Smooth muscle cell (in vitro differentiated cells): ENCODE results near the gene ORM2. TPM values are rescaled to one million over a fixed set of nuclear protein-coding genes. Genes with fewer than 3 reads are reported as not detected.
A peak's percentile ranks its signal among the peaks of the same experiment; 100 is the strongest.

Experiments used
- DNase-seq: peaks from one replicate; lab custom pipeline; 2025; ENCODE audit not compliant: unreplicated experiment; lab: John Stamatoyannopoulos, UW
- H2AFZ ChIP-seq: fragments of 200-600 bp; sonication (generic); 2 replicates; pipeline ENCODE4 v1.6.0; 2016; ENCODE audit warnings: antibody characterized with exemption, low read depth, mild to moderate bottlenecking
- H3F3A ChIP-seq: fragments of 200-600 bp; sonication (generic); 2 replicates; pipeline ENCODE4 v1.6.0; 2017; ENCODE audit warnings: antibody characterized with exemption, low read depth
- H3K27ac ChIP-seq: fragments of 200-600 bp; sonication (generic); 2 replicates; pipeline ENCODE4 v1.5.1; 2016; ENCODE audit warnings: low read depth, mild to moderate bottlenecking
- H3K27me3 ChIP-seq: fragments of 200-600 bp; sonication (generic); 2 replicates; pipeline ENCODE4 v1.6.1; 2016; ENCODE audit warnings: low read depth, mild to moderate bottlenecking
- H3K36me3 ChIP-seq: fragments of 200-600 bp; sonication (generic); 2 replicates; pipeline ENCODE4 v1.5.1; 2016; ENCODE audit warnings: low read depth
- H3K4me1 ChIP-seq: fragments of 200-600 bp; sonication (generic); 2 replicates; pipeline ENCODE4 v1.5.1; 2016; ENCODE audit warnings: low read depth
- H3K4me2 ChIP-seq: fragments of 200-600 bp; sonication (generic); 2 replicates; pipeline ENCODE4 v1.6.0; 2016; ENCODE audit warnings: mild to moderate bottlenecking
- H3K4me3 ChIP-seq: fragments of 200-600 bp; sonication (generic); 2 replicates; pipeline ENCODE4 v1.5.1; 2016; ENCODE audit warnings: mild to moderate bottlenecking
- H3K79me2 ChIP-seq: fragments of 200-600 bp; sonication (generic); 2 replicates; pipeline ENCODE4 v1.6.0; 2016; ENCODE audit warnings: low read depth, mild to moderate bottlenecking
- H3K9ac ChIP-seq: fragments of 200-600 bp; sonication (generic); 2 replicates; pipeline ENCODE4 v1.6.0; 2016; ENCODE audit warnings: low read depth
- H3K9me3 ChIP-seq: fragments of 200-600 bp; sonication (generic); replicated peaks from 2 replicates; pipeline ENCODE4 v1.5.1; 2016; ENCODE audit warnings: low read depth
- H4K20me1 ChIP-seq: fragments of 200-600 bp; sonication (generic); 2 replicates; pipeline ENCODE4 v1.6.0; 2016; ENCODE audit warnings: low read depth
- WGBS: methylation state at CpG from one replicate; pipeline ENCODE4 v1.1.7; 2016; ENCODE audit warnings: low lambda C conversion rate; 5-methylcytosine and 5-hydroxymethylcytosine counted together
- polyA plus RNA-seq: library from polyadenylated mRNA; unstranded; fragments of >200 nt; fragmentation: Nextera tagmentation; extraction: Ambion mirVana; gene quantifications from 2 replicates; pipeline ENCODE4 v1.2.1, GENCODE V29; 2016
- total RNA-seq: library from RNA; depleted of rRNA; stranded (reverse); fragments of >200 nt; gene quantifications from 2 replicates; pipeline ENCODE4 v1.2.3, GENCODE V29; 2014
- TF ChIP-seq, protein P1 (sequence below): fragments of 200-600 bp; sonication (generic); IDR thresholded peaks from 2 replicates; pipeline ENCODE4 v1.5.1; 2017; ENCODE audit warnings: borderline replicate concordance, mild to moderate bottlenecking, antibody characterized with exemption; ENCODE audit not compliant: insufficient read depth, poor library complexity, severe bottlenecking

ORM2 gene
- total and polyA plus RNA-seq, 2 experiments from 2014 or later: not detected

DNA sequence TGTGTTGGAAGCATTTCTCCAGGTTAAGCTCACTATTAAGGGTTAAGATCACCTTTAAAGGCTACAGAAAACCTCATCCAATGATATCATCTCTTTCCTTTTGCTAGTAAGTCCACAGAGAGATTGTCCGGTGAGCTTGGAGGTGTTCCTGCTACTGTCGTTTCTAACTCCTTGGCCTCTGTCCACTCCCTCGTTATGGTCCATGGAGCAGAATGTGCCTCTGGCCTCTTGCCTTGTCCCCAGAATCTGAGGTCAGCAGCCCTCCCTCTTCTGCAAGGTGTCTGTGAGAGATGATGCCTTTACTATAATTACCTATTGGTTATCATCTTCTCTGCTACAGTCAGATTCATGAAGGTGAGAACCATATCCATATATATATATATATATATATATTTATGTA is 15.0 kb downstream of the ORM2 start:
- Histone ChIP-seq H3K4me3 (no peak overlapping the region), H3K27ac (peak overlapping the region; percentile 55), H3K79me2 (no peaks in the 10 kb centered on the region), H3F3A (peaks cover 5% of the 10 kb centered on the region), H3K4me1 (peaks cover 16% of the 10 kb centered on the region), H3K36me3 (peaks cover 4% of the 10 kb centered on the region), H3K27me3 (no peaks in the 10 kb centered on the region), H3K9me3 (no peaks in the 10 kb centered on the region), H2AFZ (no peak overlapping the region), H4K20me1 (no peaks in the 10 kb centered on the region), H3K4me2 (no peak overlapping the region), H3K9ac (no peak overlapping the region)
- WGBS: 84% methylated on average over 3 of the region's 3 CpGs
- DNase-seq: no peak
- TF ChIP-seq, protein P1, sequence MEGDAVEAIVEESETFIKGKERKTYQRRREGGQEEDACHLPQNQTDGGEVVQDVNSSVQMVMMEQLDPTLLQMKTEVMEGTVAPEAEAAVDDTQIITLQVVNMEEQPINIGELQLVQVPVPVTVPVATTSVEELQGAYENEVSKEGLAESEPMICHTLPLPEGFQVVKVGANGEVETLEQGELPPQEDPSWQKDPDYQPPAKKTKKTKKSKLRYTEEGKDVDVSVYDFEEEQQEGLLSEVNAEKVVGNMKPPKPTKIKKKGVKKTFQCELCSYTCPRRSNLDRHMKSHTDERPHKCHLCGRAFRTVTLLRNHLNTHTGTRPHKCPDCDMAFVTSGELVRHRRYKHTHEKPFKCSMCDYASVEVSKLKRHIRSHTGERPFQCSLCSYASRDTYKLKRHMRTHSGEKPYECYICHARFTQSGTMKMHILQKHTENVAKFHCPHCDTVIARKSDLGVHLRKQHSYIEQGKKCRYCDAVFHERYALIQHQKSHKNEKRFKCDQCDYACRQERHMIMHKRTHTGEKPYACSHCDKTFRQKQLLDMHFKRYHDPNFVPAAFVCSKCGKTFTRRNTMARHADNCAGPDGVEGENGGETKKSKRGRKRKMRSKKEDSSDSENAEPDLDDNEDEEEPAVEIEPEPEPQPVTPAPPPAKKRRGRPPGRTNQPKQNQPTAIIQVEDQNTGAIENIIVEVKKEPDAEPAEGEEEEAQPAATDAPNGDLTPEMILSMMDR: no peak

DNA sequence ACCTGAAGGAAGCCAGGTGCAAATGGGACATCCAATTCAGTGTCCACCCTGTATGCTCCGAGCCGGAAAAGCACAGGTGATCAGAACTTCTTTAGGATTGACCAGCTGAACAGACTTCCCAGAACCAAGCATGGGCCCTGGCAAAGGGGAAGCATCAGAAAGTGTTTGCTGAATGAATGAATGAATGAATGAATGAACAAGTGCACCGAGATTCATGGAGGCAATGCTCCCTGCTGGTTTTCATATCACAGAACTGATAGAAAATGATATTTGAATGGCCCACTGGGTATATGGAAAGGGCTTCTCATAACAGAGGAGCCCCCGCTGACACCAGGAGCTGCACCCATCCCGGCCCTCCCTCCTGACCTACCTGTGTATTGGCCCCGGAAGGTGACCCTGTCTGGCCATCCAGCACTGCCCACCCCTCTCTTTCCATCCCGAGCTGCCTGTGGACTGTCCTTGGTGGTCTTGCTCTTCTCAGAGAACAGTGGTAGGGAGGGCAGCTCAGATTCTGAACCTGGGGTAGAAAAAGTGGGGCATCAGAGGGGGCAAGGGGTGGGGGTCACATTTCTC is 15.9 kb downstream of the ORM2 start:
- no peaks in the 10 kb centered on the region for H4K20me1 ChIP-seq
- H3K36me3 ChIP-seq: peaks cover 4% of the 10 kb centered on the region
- H3K79me2 ChIP-seq: no peaks in the 10 kb centered on the region
- no peaks in the 10 kb centered on the region for H3K9me3 ChIP-seq
- H2AFZ ChIP-seq: no peak overlapping the region
- H3K9ac ChIP-seq: no peak overlapping the region
- 96% methylated on average over 7 of the region's 7 CpGs for WGBS
- no peak overlapping the region for H3K27ac ChIP-seq
- H3F3A ChIP-seq: peaks cover 14% of the 10 kb centered on the region
- TF ChIP-seq, protein P1: no peak
- H3K4me3 ChIP-seq: no peak overlapping the region
- no peaks in the 10 kb centered on the region for H3K27me3 ChIP-seq
- no peak for DNase-seq
- H3K4me1 ChIP-seq: peaks cover 16% of the 10 kb centered on the region
- H3K4me2 ChIP-seq: no peak overlapping the region

DNA sequence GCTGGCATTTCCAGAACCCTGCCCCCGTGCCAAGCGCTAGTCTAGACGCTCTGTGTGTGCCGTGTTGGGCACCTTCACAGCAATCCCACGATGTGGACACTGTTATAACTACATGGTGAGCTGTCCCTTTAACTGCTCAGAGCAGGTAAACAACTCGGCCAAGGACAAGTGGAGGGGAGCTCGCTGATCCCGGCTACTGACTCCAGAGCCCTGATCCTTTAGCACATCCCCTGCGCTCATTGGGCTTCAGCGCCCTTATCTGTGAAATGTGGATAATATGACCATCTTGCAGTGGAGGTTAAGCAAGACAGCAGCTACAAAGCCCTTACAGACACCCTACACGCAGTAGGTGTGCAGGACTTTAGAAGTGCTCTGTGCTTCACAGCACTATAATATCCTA is 16.5 kb downstream of the ORM2 start:
- no peaks in the 10 kb centered on the region for H3K79me2 ChIP-seq
- no peak overlapping the region for H2AFZ ChIP-seq
- H3K4me3 ChIP-seq: no peak overlapping the region
- H3K9me3 ChIP-seq: no peaks in the 10 kb centered on the region
- peaks cover 4% of the 10 kb centered on the region for H3K36me3 ChIP-seq
- peaks cover 16% of the 10 kb centered on the region for H3K4me1 ChIP-seq
- no peak overlapping the region for H3K4me2 ChIP-seq
- H3K27ac ChIP-seq: no peak overlapping the region
- 97% methylated on average over 11 of the region's 11 CpGs for WGBS
- H3K27me3 ChIP-seq: no peaks in the 10 kb centered on the region
- DNase-seq: no peak
- H3K9ac ChIP-seq: no peak overlapping the region
- H4K20me1 ChIP-seq: no peaks in the 10 kb centered on the region
- TF ChIP-seq, protein P1: no peak
- H3F3A ChIP-seq: peaks cover 15% of the 10 kb centered on the region

DNA sequence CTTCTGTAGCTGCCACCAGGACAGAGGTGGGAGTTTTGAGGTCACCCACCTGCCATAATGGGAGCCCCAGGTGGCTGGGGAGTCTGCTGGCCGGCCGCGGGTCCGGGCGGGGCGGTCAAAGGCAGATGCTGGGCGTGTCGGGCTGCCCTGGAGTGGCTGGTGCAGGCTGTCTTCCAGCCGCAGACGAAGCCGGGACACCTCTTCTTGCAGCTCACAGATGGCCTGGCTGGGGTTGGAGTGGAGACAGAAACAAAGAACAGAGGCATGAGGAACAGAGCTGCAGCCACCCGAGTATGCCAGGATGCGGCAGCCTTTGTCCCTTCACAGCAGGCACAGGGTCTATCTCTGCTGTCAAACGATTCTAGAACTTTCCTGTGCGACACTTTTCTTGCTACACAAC is 18.0 kb downstream of the ORM2 start:
- Histone ChIP-seq H2AFZ (no peak overlapping the region), H4K20me1 (no peaks in the 10 kb centered on the region), H3K4me3 (no peak overlapping the region), H3K4me1 (peaks cover 16% of the 10 kb centered on the region), H3K27me3 (no peaks in the 10 kb centered on the region), H3K36me3 (peaks cover 4% of the 10 kb centered on the region), H3F3A (peaks cover 15% of the 10 kb centered on the region), H3K9me3 (no peaks in the 10 kb centered on the region), H3K27ac (peak overlapping the region; percentile 97), H3K9ac (peak overlapping the region; percentile 84), H3K4me2 (no peak overlapping the region), H3K79me2 (no peaks in the 10 kb centered on the region)
- TF ChIP-seq, protein P1: no peak
- 90% methylated on average over 15 of the region's 15 CpGs for WGBS
- DNase-seq: no peak
